Spinal cord (tissue), 10 donors: ENCODE measurements around the gene TAGLN. TPM values are rescaled to one million over a fixed set of nuclear protein-coding genes. Genes with fewer than 3 reads are reported as not detected.
A peak's percentile ranks its signal among the peaks of the same experiment; 100 is the strongest.

Source experiments
- DNase-seq, 6 donors: peaks; one replicate each; pipeline versions ENCODE4 v3.0.0 to v3.0.0-alpha.2; 2013 to 2015; ENCODE audit warnings: low spot score in 6 of 6, low read depth in 4 of 6
- H3K27ac ChIP-seq: one replicate; pipeline ENCODE4 v1.5.1; 2013; ENCODE audit warnings: low read depth, low read length, control low read depth
- H3K27me3 ChIP-seq: one replicate; pipeline ENCODE4 v1.6.1; 2013; ENCODE audit warnings: low read length; ENCODE audit not compliant: control insufficient read depth, insufficient read depth
- H3K36me3 ChIP-seq: one replicate; pipeline ENCODE4 v1.6.1; 2013; ENCODE audit warnings: low read length; ENCODE audit not compliant: control insufficient read depth, insufficient read depth
- H3K4me1 ChIP-seq: one replicate; pipeline ENCODE4 v1.6.1; 2013; ENCODE audit warnings: low read length; ENCODE audit not compliant: control insufficient read depth, insufficient read depth
- H3K4me3 ChIP-seq: one replicate; pipeline ENCODE4 v1.5.1; 2013; ENCODE audit warnings: low read depth, low read length, control low read depth
- H3K9me3 ChIP-seq: one replicate; pipeline ENCODE4 v1.6.1; 2013; ENCODE audit warnings: low read length; ENCODE audit not compliant: control insufficient read depth, insufficient read depth
- WGBS: methylation state at CpG from one replicate; pipeline ENCODE4 v1.1.5; 2013; ENCODE audit warnings: missing lambda C conversion rate; ENCODE audit not compliant: insufficient coverage; 5-methylcytosine and 5-hydroxymethylcytosine counted together
- polyA plus RNA-seq, 2 donors: library from polyadenylated mRNA; unstranded; fragments of 120-200 nt; gene quantifications; one replicate each; pipeline ENCODE4 v1.2.1, GENCODE V29; 2013; ENCODE audit not compliant: insufficient read length in 2 of 2
- total RNA-seq, 2 donors: library from RNA; depleted of rRNA in 1 of 2; stranded (reverse); fragments of 120-200 nt in 1 of 2; fragments of >200 nt in 1 of 2; gene quantifications; one replicate each; pipeline versions ENCODE4 v1.2.3 to v1.2.4, GENCODE V29; 2013 to 2014
- donor health status: healthy.

The TAGLN gene
- total and polyA plus RNA-seq, 4 donors = 41.8 to 245 (median 52.3) TPM

- 96% methylated on average over 8 of the region's 8 CpGs for WGBS
- H3K9me3 ChIP-seq = no peaks in the 10 kb centered on the region
- H3K4me1 ChIP-seq = peaks cover 24% of the 10 kb centered on the region
- H3K27ac ChIP-seq = no peak overlapping the region
- no peak for DNase-seq
- H3K4me3 ChIP-seq = no peak overlapping the region
- H3K27me3 ChIP-seq = no peaks in the 10 kb centered on the region
- peaks cover 79% of the 10 kb centered on the region for H3K36me3 ChIP-seq
These were observed 20.3 kb downstream of the TAGLN start for GRCh38 chr11:117219455-117219854.

GRCh38 chr11:117219995-117220394, 20.8 kb downstream of the TAGLN start:
- Histone ChIP-seq H3K27me3 (no peaks in the 10 kb centered on the region), H3K36me3 (peaks cover 82% of the 10 kb centered on the region), H3K27ac (peak overlapping the region; percentile 75), H3K4me1 (peaks cover 24% of the 10 kb centered on the region), H3K4me3 (no peak overlapping the region), H3K9me3 (no peaks in the 10 kb centered on the region)
- no peak for DNase-seq
- WGBS = 98% methylated on average over 4 of the region's 4 CpGs

GRCh38 chr11:117220568-117220967, 21.4 kb downstream of the TAGLN start:
- 51% methylated on average over 9 of the region's 9 CpGs for WGBS
- peaks cover 24% of the 10 kb centered on the region for H3K4me1 ChIP-seq
- no peaks in the 10 kb centered on the region for H3K27me3 ChIP-seq
- peaks cover 87% of the 10 kb centered on the region for H3K36me3 ChIP-seq
- peak overlapping the region; percentile 75 for H3K27ac ChIP-seq
- H3K4me3 ChIP-seq = no peak overlapping the region
- DNase-seq = peak in 4 of 6 donors; percentile 13 to 89 (median 38)
- no peaks in the 10 kb centered on the region for H3K9me3 ChIP-seq

GRCh38 chr11:117220999-117221774, 22.0 kb downstream of the TAGLN start:
- DNase-seq = peak in 4 of 6 donors; percentile 18 to 84 (median 37)
- no peaks in the 10 kb centered on the region for H3K9me3 ChIP-seq
- H3K4me1 ChIP-seq = peaks cover 24% of the 10 kb centered on the region
- 49% methylated on average over 6 of the region's 7 CpGs for WGBS
- no peaks in the 10 kb centered on the region for H3K27me3 ChIP-seq
- H3K27ac ChIP-seq = peak overlapping the region; percentile 75
- H3K36me3 ChIP-seq = peaks cover 87% of the 10 kb centered on the region
- no peak overlapping the region for H3K4me3 ChIP-seq

GRCh38 chr11:117221775-117222517, 22.8 kb downstream of the TAGLN start:
- WGBS = 68% methylated on average over 6 of the region's 7 CpGs
- peaks cover 88% of the 10 kb centered on the region for H3K36me3 ChIP-seq
- no peak overlapping the region for H3K4me3 ChIP-seq
- no peaks in the 10 kb centered on the region for H3K9me3 ChIP-seq
- H3K27me3 ChIP-seq = no peaks in the 10 kb centered on the region
- no peak for DNase-seq
- H3K27ac ChIP-seq = peak overlapping the region; percentile 75
- H3K4me1 ChIP-seq = peaks cover 27% of the 10 kb centered on the region

- H3K4me1 ChIP-seq = peaks cover 27% of the 10 kb centered on the region
- no peaks in the 10 kb centered on the region for H3K9me3 ChIP-seq
- DNase-seq = no peak
- WGBS = 95% methylated on average over 10 of the region's 14 CpGs
- H3K36me3 ChIP-seq = peaks cover 88% of the 10 kb centered on the region
- H3K27me3 ChIP-seq = no peaks in the 10 kb centered on the region
- no peak overlapping the region for H3K27ac ChIP-seq
- no peak overlapping the region for H3K4me3 ChIP-seq
These were observed 24.0 kb downstream of the TAGLN start for GRCh38 chr11:117222991-117223740.

GRCh38 chr11:117223741-117224689, 24.8 kb downstream of the TAGLN start:
- H3K27me3 ChIP-seq = no peaks in the 10 kb centered on the region
- 80% methylated on average over 9 of the region's 17 CpGs for whole genome bisulfite sequencing
- H3K4me3 ChIP-seq = no peak overlapping the region
- no peak overlapping the region for H3K27ac ChIP-seq
- H3K9me3 ChIP-seq = no peaks in the 10 kb centered on the region
- H3K4me1 ChIP-seq = peaks cover 27% of the 10 kb centered on the region
- peaks cover 89% of the 10 kb centered on the region for H3K36me3 ChIP-seq
- no peak for DNase-seq

- peaks cover 85% of the 10 kb centered on the region for H3K36me3 ChIP-seq
- no peak for DNase-seq
- H3K27ac ChIP-seq = no peak overlapping the region
- H3K4me3 ChIP-seq = no peak overlapping the region
- H3K9me3 ChIP-seq = no peaks in the 10 kb centered on the region
- H3K27me3 ChIP-seq = no peaks in the 10 kb centered on the region
- 93% methylated on average over 5 of the region's 9 CpGs for WGBS
- peaks cover 22% of the 10 kb centered on the region for H3K4me1 ChIP-seq
These were observed 26.5 kb downstream of the TAGLN start for GRCh38 chr11:117225553-117226170.
